HEK293T (cell line): ENCODE results near the gene MAP4K5.

Source experiments
- FOXM1 ChIP-seq: fragments of 450-650 bp; IDR thresholded peaks from 2 replicates; pipeline ENCODE4 v1.6.1; 2017; ENCODE audit warnings: mild to moderate bottlenecking, borderline replicate concordance
- LEF1 ChIP-seq: fragments of 450-650 bp; IDR thresholded peaks from 2 replicates; pipeline ENCODE4 v1.6.1; 2017; ENCODE audit warnings: mild to moderate bottlenecking, borderline replicate concordance
- SP1 ChIP-seq: fragments of 450-650 bp; IDR thresholded peaks from 2 replicates; pipeline ENCODE4 v1.6.1; 2017

DNA sequence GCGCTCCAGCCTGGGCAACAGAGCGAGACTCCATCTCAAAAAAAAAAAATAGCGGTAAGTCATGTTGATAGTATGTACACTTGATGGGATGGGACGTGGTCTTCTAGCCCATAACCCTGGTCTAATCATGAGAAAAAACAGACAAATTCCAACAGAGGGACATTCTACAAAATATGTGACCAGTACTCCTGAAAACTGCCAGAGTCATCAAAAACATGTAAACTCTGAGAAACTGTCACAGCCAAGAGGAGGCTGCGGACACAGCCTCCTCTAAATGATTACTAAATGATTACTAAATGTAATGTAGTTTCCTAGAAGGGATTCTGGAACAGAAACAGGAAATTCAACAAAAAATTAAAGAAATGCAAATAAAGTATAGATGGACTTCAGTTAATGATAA lies 156.6 kb downstream of the MAP4K5 start:
- no peak for TF ChIP-seq SP1
- TF ChIP-seq LEF1: no peak
- TF ChIP-seq FOXM1: no peak
